Transverse colon (tissue), 3 donors: ENCODE results near the gene ERMARD.

Source experiments
- POLR2A ChIP-seq: fragments of 450-650 bp; IDR thresholded peaks from one replicate; pipeline ENCODE4 v1.6.1; 2016; ENCODE audit warnings: antibody characterized with exemption, mild to moderate bottlenecking, moderate library complexity
- TF ChIP-seq, protein P1 (sequence below), 5 experiments: fragments of 200-600 bp in 3 of 5; fragments of 450-650 bp in 2 of 5; sonication (generic) in 3 of 5; IDR thresholded peaks; 1 replicate in 2 of 5; 2 replicates in 3 of 5; pipeline ENCODE4 v1.5.1; 2016 to 2017; ENCODE audit warnings: antibody characterized with exemption in 5 of 5, inconsistent platforms in 3 of 5, mild to moderate bottlenecking in 2 of 5, moderate library complexity in 1 of 5

DNA sequence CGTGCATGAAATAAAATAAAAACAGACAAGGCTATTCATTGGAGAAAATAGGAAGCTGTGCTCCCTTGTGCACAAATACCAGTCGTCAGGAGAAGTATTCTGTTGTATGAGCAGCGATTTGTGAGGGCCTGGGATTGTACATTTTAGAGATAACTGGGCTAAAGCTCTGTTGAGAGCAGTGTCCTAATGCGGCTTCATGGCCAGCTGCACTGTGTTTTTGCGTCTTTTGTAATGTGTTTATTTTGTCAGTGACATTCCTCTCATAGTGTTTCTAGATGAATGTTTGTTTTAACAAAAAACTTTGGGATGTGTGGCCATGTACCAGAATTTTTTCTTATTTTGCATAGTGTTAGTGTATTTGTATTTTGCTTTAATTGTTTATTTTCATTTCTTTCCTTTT lies 14.8 kb downstream of the ERMARD start:
- TF ChIP-seq, protein P1, sequence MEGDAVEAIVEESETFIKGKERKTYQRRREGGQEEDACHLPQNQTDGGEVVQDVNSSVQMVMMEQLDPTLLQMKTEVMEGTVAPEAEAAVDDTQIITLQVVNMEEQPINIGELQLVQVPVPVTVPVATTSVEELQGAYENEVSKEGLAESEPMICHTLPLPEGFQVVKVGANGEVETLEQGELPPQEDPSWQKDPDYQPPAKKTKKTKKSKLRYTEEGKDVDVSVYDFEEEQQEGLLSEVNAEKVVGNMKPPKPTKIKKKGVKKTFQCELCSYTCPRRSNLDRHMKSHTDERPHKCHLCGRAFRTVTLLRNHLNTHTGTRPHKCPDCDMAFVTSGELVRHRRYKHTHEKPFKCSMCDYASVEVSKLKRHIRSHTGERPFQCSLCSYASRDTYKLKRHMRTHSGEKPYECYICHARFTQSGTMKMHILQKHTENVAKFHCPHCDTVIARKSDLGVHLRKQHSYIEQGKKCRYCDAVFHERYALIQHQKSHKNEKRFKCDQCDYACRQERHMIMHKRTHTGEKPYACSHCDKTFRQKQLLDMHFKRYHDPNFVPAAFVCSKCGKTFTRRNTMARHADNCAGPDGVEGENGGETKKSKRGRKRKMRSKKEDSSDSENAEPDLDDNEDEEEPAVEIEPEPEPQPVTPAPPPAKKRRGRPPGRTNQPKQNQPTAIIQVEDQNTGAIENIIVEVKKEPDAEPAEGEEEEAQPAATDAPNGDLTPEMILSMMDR (IDR thresholded peaks at IDR 0.05) = no peak
- TF ChIP-seq POLR2A = no peak
